Astrocyte (in vitro differentiated cells and primary cell): ENCODE data around the gene TEX14. TPM values are rescaled to one million over a fixed set of nuclear protein-coding genes. Genes with fewer than 3 reads are reported as not detected.

Experiments used
- DNase-seq: peaks from one replicate; pipeline ENCODE4 v3.0.0-alpha.2; 2010; ENCODE audit warnings: low read depth
- FAIRE-seq: peaks from 2 replicates; lab custom pipeline; 2011; peaks lifted over from hg19 to GRCh38; lab: Jason Lieb, UNC
- H2AFZ ChIP-seq: 2 replicates; pipeline ENCODE4 v1.6.0; 2012; ENCODE audit warnings: low read depth, low read length, inconsistent platforms
- H3K27ac ChIP-seq: 2 replicates; pipeline ENCODE4 v1.5.1; 2011; ENCODE audit warnings: low read depth, low read length, inconsistent platforms
- H3K27me3 ChIP-seq: 2 replicates; pipeline ENCODE4 v1.6.0; 2011; ENCODE audit warnings: low read length, inconsistent platforms; ENCODE audit not compliant: insufficient read depth
- H3K36me3 ChIP-seq: 2 replicates; pipeline ENCODE4 v1.5.1; 2011; ENCODE audit warnings: low read length, inconsistent platforms; ENCODE audit not compliant: insufficient read depth
- H3K4me1 ChIP-seq: 2 replicates; pipeline ENCODE4 v1.5.1; 2011; ENCODE audit warnings: low read length, inconsistent platforms; ENCODE audit not compliant: insufficient read depth
- H3K4me2 ChIP-seq: 2 replicates; pipeline ENCODE4 v1.6.0; 2012; ENCODE audit warnings: low read length, inconsistent platforms
- H3K4me3 ChIP-seq: 2 replicates; pipeline ENCODE4 v1.5.1; 2011; ENCODE audit warnings: low read depth, mild to moderate bottlenecking, low read length, inconsistent platforms; ENCODE audit not compliant: insufficient read depth
- H3K79me2 ChIP-seq: 2 replicates; pipeline ENCODE4 v1.6.0; 2012; ENCODE audit warnings: mild to moderate bottlenecking, low read length, inconsistent platforms; ENCODE audit not compliant: insufficient read depth
- H3K9ac ChIP-seq: 2 replicates; pipeline ENCODE4 v1.6.0; 2012; ENCODE audit warnings: mild to moderate bottlenecking, low read length, inconsistent platforms
- H3K9me3 ChIP-seq: 2 replicates; pipeline ENCODE4 v1.5.1; 2012; ENCODE audit warnings: low read depth, mild to moderate bottlenecking, low read length, inconsistent platforms; ENCODE audit not compliant: insufficient read depth
- H4K20me1 ChIP-seq: 2 replicates; pipeline ENCODE4 v1.6.0; 2012; ENCODE audit warnings: low read length, inconsistent platforms; ENCODE audit not compliant: insufficient read depth
- H3K27ac Mint-ChIP-seq: one replicate; pipeline ENCODE4 v1.8.0; 2021; ENCODE audit warnings: mild to moderate bottlenecking, mixed read lengths; ENCODE audit not compliant: unreplicated experiment
- H3K27me3 Mint-ChIP-seq: one replicate; pipeline ENCODE4 v1.8.0; 2021; ENCODE audit warnings: low read depth, mixed read lengths; ENCODE audit not compliant: unreplicated experiment
- H3K36me3 Mint-ChIP-seq: one replicate; pipeline ENCODE4 v1.8.0; 2021; ENCODE audit warnings: low read depth, mixed read lengths; ENCODE audit not compliant: unreplicated experiment
- H3K4me1 Mint-ChIP-seq: one replicate; pipeline ENCODE4 v1.8.0; 2021; ENCODE audit warnings: low read depth, mixed read lengths; ENCODE audit not compliant: unreplicated experiment
- H3K4me3 Mint-ChIP-seq: one replicate; pipeline ENCODE4 v1.8.0; 2021; ENCODE audit warnings: mild to moderate bottlenecking, moderate library complexity, mixed read lengths; ENCODE audit not compliant: unreplicated experiment
- H3K9me3 Mint-ChIP-seq: one replicate; pipeline ENCODE4 v1.8.0; 2021; ENCODE audit warnings: mild to moderate bottlenecking, mixed read lengths; ENCODE audit not compliant: unreplicated experiment
- CTCF ChIP-seq: IDR thresholded peaks from 2 replicates; pipeline ENCODE4 v1.5.1; 2011; ENCODE audit warnings: low read depth, mild to moderate bottlenecking, inconsistent platforms, low read length, moderate library complexity; ENCODE audit not compliant: insufficient read depth
- EZH2 ChIP-seq: IDR thresholded peaks from 2 replicates; pipeline ENCODE4 v1.6.1; 2012; ENCODE audit warnings: mild to moderate bottlenecking, low read length, inconsistent platforms; ENCODE audit not compliant: insufficient read depth
- total RNA-seq: library from RNA; stranded (reverse); gene quantifications from 2 replicates; pipeline ENCODE4 v1.2.1, GENCODE V29; 2021

The TEX14 gene
- total RNA-seq, 1 donor from 2014 or later = 0.09 TPM

GRCh38 chr17:58527949-58528348 lies 163.9 kb downstream of the TEX14 start:
- TF ChIP-seq EZH2 = no peak
- H3K9me3 ChIP-seq = no peaks in the 10 kb centered on the region
- no peak overlapping the region for H3K4me2 ChIP-seq
- H3K27me3 ChIP-seq = peaks cover 10% of the 10 kb centered on the region
- Mint-ChIP-seq H3K36me3 (no peaks in the 10 kb centered on the region), H3K4me3 (peak overlapping the region; percentile 27), H3K9me3 (peaks cover 2% of the 10 kb centered on the region), H3K27ac (no peak overlapping the region), H3K27me3 (peaks cover 28% of the 10 kb centered on the region), H3K4me1 (peaks cover 35% of the 10 kb centered on the region)
- no peak overlapping the region for H3K27ac ChIP-seq
- no peaks in the 10 kb centered on the region for H3K79me2 ChIP-seq
- H3K9ac ChIP-seq = no peak overlapping the region
- DNase-seq (peak; percentile 77), FAIRE-seq (no peak)
- no peak overlapping the region for H2AFZ ChIP-seq
- peaks cover 41% of the 10 kb centered on the region for H3K4me1 ChIP-seq
- no peaks in the 10 kb centered on the region for H3K36me3 ChIP-seq
- H3K4me3 ChIP-seq = no peak overlapping the region
- H4K20me1 ChIP-seq = no peaks in the 10 kb centered on the region

GRCh38 chr17:58527306-58527705 lies 164.5 kb downstream of the TEX14 start:
- Mint-ChIP-seq H3K36me3 (no peaks in the 10 kb centered on the region), H3K27me3 (peaks cover 23% of the 10 kb centered on the region)
- no peak overlapping the region for H3K4me3 ChIP-seq

GRCh38 chr17:58525239-58525638 lies 166.6 kb downstream of the TEX14 start:
- Mint-ChIP-seq H3K9me3 (peaks cover 2% of the 10 kb centered on the region), H3K27ac (peak overlapping the region; percentile 0), H3K36me3 (no peaks in the 10 kb centered on the region), H3K4me3 (no peak overlapping the region), H3K4me1 (peaks cover 35% of the 10 kb centered on the region), H3K27me3 (peaks cover 22% of the 10 kb centered on the region)
- no peak for FAIRE-seq
- Histone ChIP-seq H3K9me3 (no peaks in the 10 kb centered on the region), H3K9ac (peak overlapping the region; percentile 36), H3K27me3 (no peaks in the 10 kb centered on the region), H3K4me2 (peak overlapping the region; percentile 58), H3K36me3 (no peaks in the 10 kb centered on the region), H3K79me2 (no peaks in the 10 kb centered on the region), H3K4me3 (no peak overlapping the region), H3K4me1 (peaks cover 33% of the 10 kb centered on the region), H2AFZ (peak overlapping the region; percentile 35), H4K20me1 (no peaks in the 10 kb centered on the region), H3K27ac (peak overlapping the region; percentile 50)
- peak; percentile 85 for DNase-seq
- TF ChIP-seq EZH2 (no peak), CTCF (no peak)

More at GRCh38 chr17:58527306-58527705, 164.5 kb downstream of the TEX14 start:
- Mint-ChIP-seq H3K4me1 (peaks cover 35% of the 10 kb centered on the region), H3K4me3 (no peak overlapping the region), H3K27ac (no peak overlapping the region), H3K9me3 (peaks cover 2% of the 10 kb centered on the region)
- TF ChIP-seq EZH2 (no peak), CTCF (no peak)
- Histone ChIP-seq H3K9me3 (no peaks in the 10 kb centered on the region), H3K27me3 (peaks cover 4% of the 10 kb centered on the region), H2AFZ (no peak overlapping the region), H4K20me1 (no peaks in the 10 kb centered on the region), H3K4me2 (no peak overlapping the region), H3K27ac (no peak overlapping the region), H3K9ac (no peak overlapping the region), H3K4me1 (peaks cover 37% of the 10 kb centered on the region), H3K36me3 (no peaks in the 10 kb centered on the region), H3K79me2 (no peaks in the 10 kb centered on the region)
- DNase-seq = no peak
- FAIRE-seq = no peak
